Colonic mucosa (tissue), 4 donors: ENCODE measurements around the gene ORAI1. TPM values are rescaled to one million over a fixed set of nuclear protein-coding genes. Genes with fewer than 3 reads are reported as not detected.
A peak's percentile ranks its signal among the peaks of the same experiment; 100 is the strongest.
"Not testable (repeated sequence)": the region's sequence is repeated elsewhere in the genome, so short reads cannot be mapped to it uniquely, and the experiment has no call there.

Experiments used
- DNase-seq: peaks from one replicate; pipeline ENCODE4 v3.0.0-alpha.2; 2020
- H3K27ac ChIP-seq: fragments of 200-600 bp; one replicate; pipeline ENCODE4 v1.8.0; 2021
- H3K27me3 ChIP-seq: fragments of 200-600 bp; one replicate; pipeline ENCODE4 v1.8.0; 2021
- H3K36me3 ChIP-seq: fragments of 200-600 bp; one replicate; pipeline ENCODE4 v1.8.0; 2021
- H3K4me1 ChIP-seq: fragments of 200-600 bp; one replicate; pipeline ENCODE4 v1.8.0; 2021; ENCODE audit warnings: mild to moderate bottlenecking
- H3K4me3 ChIP-seq: fragments of 200-600 bp; one replicate; pipeline ENCODE4 v1.8.0; 2021
- H3K9ac ChIP-seq, 2 donors: one replicate each; pipeline ENCODE4 v1.7.0; 2013; ENCODE audit warnings: control low read depth in 2 of 2, low read depth in 2 of 2, low read length in 2 of 2
- H3K9me3 ChIP-seq: fragments of 200-600 bp; one replicate; pipeline ENCODE4 v1.8.0; 2021
- intact Hi-C: fragments of 100-400 bp; cut with DNase I; formaldehyde crosslinking; loops from one replicate; pipeline ENCODE4 v1.14.1; 2022
- total RNA-seq, 2 donors: library from RNA; stranded (reverse); fragmentation: NEBNext Ultra II Directional in 1 of 2; extraction: Animal tissue kit (Norgen Biotek cat#: 25700) in 1 of 2; gene quantifications; one replicate each; pipeline ENCODE4 v1.2.1, GENCODE V29; 2021
- TF ChIP-seq, protein P1 (sequence below): fragments of 200-600 bp; IDR thresholded peaks from one replicate; pipeline ENCODE4 v1.8.0; 2022; ENCODE audit warnings: antibody characterized with exemption, mild to moderate bottlenecking
- donor health status: healthy.
- donor health status: DM: no; HTN: no; CAD: no.
- donor health status: DM: no; HTN: no; CAD: no.

Gene ORAI1
- total RNA-seq, 2 donors from 2014 or later, result 14.6 to 23.5 TPM

DNA sequence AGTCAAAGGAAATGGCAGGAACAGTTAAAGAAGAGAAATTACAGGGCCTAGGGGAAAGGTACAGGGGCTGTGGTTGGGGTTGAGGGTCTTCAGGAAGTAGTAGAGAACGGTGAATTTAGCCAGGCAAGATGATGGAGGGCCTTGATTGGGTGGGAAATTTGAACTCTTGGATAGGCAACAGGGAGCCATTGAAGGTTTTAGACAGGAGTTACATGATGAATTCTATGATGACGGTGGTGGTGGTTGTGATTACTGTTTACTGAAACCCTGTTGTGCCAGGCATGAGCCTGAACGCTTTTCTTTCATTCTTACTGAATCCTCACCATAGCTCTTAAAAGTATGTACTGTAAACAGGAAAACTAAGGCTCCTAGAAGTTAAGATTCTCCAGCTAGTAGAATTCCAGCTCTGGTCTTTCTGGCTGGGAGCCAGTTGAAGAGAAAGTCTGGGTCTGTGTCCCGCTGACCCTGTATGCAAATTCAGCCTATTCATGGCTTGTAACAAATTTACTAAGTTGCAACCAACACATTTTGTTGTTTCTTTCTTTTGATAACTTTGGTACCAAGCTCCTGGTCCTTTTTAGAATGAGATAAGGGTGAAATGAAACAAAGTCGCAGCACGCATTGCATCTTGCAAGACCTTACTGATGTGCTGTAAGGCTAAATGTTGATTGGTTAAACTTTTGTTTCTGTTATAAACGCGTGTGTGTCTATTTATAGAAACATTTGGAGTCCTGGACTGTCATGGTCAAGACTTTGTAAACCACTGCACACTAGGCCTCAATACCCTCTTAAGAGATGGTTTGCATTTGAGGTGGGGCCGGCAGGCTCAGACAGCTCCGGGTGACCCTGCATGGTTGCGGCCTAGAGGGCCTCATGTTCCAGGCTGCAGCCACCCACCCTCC, 6.0 kb downstream of the ORAI1 start:
- Histone ChIP-seq H3K9ac (peak overlapping the region in 1 of 2 donors; percentile 20), H3K36me3 (no peaks in the 10 kb centered on the region), H3K4me1 (peaks cover 13% of the 10 kb centered on the region), H3K9me3 (no peaks in the 10 kb centered on the region), H3K27me3 (no peaks in the 10 kb centered on the region), H3K4me3 (no peak overlapping the region), H3K27ac (no peak overlapping the region)
- TF ChIP-seq, protein P1, sequence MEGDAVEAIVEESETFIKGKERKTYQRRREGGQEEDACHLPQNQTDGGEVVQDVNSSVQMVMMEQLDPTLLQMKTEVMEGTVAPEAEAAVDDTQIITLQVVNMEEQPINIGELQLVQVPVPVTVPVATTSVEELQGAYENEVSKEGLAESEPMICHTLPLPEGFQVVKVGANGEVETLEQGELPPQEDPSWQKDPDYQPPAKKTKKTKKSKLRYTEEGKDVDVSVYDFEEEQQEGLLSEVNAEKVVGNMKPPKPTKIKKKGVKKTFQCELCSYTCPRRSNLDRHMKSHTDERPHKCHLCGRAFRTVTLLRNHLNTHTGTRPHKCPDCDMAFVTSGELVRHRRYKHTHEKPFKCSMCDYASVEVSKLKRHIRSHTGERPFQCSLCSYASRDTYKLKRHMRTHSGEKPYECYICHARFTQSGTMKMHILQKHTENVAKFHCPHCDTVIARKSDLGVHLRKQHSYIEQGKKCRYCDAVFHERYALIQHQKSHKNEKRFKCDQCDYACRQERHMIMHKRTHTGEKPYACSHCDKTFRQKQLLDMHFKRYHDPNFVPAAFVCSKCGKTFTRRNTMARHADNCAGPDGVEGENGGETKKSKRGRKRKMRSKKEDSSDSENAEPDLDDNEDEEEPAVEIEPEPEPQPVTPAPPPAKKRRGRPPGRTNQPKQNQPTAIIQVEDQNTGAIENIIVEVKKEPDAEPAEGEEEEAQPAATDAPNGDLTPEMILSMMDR, result no peak
- intact Hi-C loops, result no loop called here
- DNase-seq, result no peak

- H3K9me3 ChIP-seq, H3K36me3 ChIP-seq, intact Hi-C loops, H3K27me3 ChIP-seq, H3K4me1 ChIP-seq, H3K4me3 ChIP-seq, DNase-seq, H3K27ac ChIP-seq, H3K9ac ChIP-seq: not testable (repeated sequence)
These were observed 7.5 kb downstream of the ORAI1 start for GRCh38 chr12:121633833-121634196.

DNA sequence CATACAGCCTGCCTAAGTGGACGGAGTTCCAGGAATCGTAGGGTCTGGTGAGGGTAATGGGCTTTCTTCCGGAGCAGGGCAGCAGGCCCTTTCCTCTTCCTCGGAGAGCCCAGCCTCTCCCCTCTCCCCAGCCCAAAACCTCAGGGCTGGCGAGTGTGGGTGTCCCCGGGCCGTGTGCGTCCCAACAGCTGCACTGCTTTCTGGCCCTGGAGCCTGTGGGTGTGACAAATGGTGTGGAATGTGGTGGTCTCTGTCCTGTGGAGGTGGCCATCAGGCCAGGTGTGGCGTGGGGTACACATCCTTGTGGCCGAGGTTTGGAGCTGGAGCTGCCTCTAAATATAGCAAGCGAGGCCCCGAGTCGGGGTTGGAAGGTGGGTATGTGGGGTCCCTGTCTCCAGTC, 8.5 kb downstream of the ORAI1 start:
- DNase-seq, result no peak
- TF ChIP-seq, protein P1, result no peak
- Histone ChIP-seq H3K9me3 (no peaks in the 10 kb centered on the region), H3K27ac (no peak overlapping the region), H3K36me3 (no peaks in the 10 kb centered on the region), H3K4me1 (no peaks in the 10 kb centered on the region), H3K27me3 (no peaks in the 10 kb centered on the region), H3K4me3 (no peak overlapping the region), H3K9ac (no peak overlapping the region)
- intact Hi-C loops, result no loop called here

GRCh38 chr12:121637231-121637914, 11.0 kb downstream of the ORAI1 start:
- no peaks in the 10 kb centered on the region for H3K4me1 ChIP-seq
- peak; percentile 36 for DNase-seq
- H3K9me3 ChIP-seq, result no peaks in the 10 kb centered on the region
- no peaks in the 10 kb centered on the region for H3K27me3 ChIP-seq
- H3K36me3 ChIP-seq, result no peaks in the 10 kb centered on the region
- no peak overlapping the region for H3K27ac ChIP-seq
- intact Hi-C loops, result no loop called here
- H3K4me3 ChIP-seq, result no peak overlapping the region
- TF ChIP-seq, protein P1, result no peak
- H3K9ac ChIP-seq, result no peak overlapping the region

DNA sequence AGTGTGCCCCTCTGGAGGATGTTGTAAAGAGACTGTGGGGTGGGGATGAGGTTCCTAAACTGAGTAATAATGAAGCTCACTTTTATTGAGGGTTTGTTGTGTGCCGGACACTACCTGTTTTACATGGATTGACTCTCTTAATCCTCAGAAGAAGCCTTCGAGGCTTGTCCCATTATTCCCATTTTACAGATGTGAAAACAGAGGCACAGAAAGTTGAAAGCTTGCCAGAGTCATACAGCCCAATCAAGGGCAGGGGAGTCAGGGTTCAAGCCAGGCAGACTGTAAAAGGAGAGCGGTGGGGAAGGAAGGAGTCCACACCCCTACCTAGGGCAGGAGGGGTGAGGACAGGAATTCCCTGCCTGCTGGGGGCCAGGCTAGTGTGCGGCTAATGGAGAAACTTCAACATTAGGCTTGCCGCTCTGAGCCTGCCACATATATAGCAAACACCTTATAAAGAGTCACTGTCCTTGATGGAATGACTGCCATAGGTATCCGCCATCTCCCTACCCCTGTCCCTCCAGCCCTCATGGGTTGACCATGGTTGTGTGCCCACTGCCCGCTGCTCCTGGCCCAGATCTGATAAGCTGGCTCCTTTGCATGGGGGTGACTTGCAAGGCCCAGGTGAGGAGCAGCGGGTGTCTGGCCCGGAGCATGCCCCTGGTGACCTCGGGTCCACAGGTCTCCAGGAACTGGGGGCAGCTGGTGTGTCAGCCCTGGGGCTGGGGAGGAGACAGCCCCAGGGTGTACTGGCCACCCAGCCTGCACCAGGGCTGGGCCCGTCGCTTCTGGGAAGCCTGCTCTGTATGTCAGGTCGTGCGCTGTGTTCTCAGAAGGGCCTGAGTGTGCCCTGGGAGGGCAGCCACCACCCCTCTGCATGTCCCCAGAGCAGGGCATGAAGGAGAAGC, 12.2 kb downstream of the ORAI1 start:
- no peak overlapping the region for H3K4me3 ChIP-seq
- no peak for DNase-seq
- intact Hi-C loops, result no loop called here
- H3K36me3 ChIP-seq, result no peaks in the 10 kb centered on the region
- no peak overlapping the region for H3K9ac ChIP-seq
- H3K9me3 ChIP-seq, result no peaks in the 10 kb centered on the region
- no peaks in the 10 kb centered on the region for H3K27me3 ChIP-seq
- H3K4me1 ChIP-seq, result no peaks in the 10 kb centered on the region
- TF ChIP-seq, protein P1, result no peak
- H3K27ac ChIP-seq, result no peak overlapping the region
